ENCODE data around the gene UMODL1.

DNA sequence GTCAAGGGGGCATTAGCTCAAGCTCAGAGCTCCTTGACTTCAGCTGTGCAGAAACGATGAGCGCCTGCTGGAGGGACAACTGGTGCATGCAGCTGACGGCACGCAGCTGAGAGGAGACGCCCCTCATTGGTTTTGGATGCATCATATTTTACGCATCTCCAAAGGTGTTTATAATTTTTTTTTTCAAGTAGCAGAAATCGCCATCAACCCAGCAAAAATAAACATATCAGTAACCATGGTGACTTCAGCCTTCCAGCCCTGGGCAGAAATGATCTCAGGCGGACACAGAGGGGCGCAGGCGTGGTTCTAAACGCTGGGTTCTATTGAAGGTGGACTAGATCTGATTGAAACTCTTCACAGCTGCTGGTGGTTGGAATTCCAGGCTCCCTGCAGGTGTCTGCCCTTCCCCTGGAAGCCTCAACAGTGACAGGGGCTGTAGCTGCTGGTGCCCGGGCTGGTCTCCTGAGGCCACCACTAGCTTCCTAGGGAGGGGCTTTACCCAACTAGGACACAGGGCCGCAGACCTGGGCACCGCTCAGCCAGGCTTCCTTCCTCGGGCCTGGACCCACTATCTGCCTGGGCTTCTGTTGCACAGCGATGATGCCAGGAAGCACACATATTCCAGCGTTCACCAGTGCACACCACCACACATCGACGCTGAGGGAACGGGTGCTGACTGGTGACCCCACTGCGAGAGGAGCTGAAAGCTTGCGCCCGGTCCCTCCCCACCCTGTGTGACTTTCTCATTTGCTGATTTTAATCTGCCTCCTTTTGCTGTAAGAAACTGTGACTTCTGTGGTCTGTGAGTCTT lies 84.1 kb downstream of the UMODL1 start:
- TF ChIP-seq, protein P1, sequence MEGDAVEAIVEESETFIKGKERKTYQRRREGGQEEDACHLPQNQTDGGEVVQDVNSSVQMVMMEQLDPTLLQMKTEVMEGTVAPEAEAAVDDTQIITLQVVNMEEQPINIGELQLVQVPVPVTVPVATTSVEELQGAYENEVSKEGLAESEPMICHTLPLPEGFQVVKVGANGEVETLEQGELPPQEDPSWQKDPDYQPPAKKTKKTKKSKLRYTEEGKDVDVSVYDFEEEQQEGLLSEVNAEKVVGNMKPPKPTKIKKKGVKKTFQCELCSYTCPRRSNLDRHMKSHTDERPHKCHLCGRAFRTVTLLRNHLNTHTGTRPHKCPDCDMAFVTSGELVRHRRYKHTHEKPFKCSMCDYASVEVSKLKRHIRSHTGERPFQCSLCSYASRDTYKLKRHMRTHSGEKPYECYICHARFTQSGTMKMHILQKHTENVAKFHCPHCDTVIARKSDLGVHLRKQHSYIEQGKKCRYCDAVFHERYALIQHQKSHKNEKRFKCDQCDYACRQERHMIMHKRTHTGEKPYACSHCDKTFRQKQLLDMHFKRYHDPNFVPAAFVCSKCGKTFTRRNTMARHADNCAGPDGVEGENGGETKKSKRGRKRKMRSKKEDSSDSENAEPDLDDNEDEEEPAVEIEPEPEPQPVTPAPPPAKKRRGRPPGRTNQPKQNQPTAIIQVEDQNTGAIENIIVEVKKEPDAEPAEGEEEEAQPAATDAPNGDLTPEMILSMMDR (IDR thresholded peaks at IDR 0.05) = no peak
- TF ChIP-seq POLR2A (IDR thresholded peaks at IDR 0.05) = no peak
- TF ChIP-seq EP300 (IDR thresholded peaks at IDR 0.05) = no peak

Data from tibial nerve (tissue), 4 donors.